ENCODE data around the gene FAM174C. TPM values are rescaled to one million over a fixed set of nuclear protein-coding genes. Genes with fewer than 3 reads are reported as not detected.

Gene FAM174C
- total and polyA plus RNA-seq, 2 of the 8 experiments (the other 6 are each of a cell fraction or from before 2014, with no cell fraction given) = 44.5 to 125 TPM

GRCh38 chr19:1307320-1307719 is 32.0 kb downstream of the FAM174C start (continued):
- TF ChIP-seq CHD7 (IDR thresholded peaks at IDR 0.05; ENCODE audit: insufficient replicate concordance, low read length) (no peak), POLR2AphosphoS5 (IDR thresholded peaks at IDR 0.05; ENCODE audit: low read depth, low read length) (no peak), E2F6 (IDR thresholded peaks at IDR 0.05) (no peak), SUZ12 (IDR thresholded peaks at IDR 0.05; ENCODE audit: low read length) (no peak), RNF2 (IDR thresholded peaks at IDR 0.05; ENCODE audit: borderline replicate concordance, low read depth, low read length, missing control alignments, poor library complexity, severe bottlenecking) (no peak), CBX5 (IDR thresholded peaks at IDR 0.05; ENCODE audit: low read depth, low read length) (no peak), SRF (IDR thresholded peaks at IDR 0.05; ENCODE audit: low read depth, low read length) (no peak), BACH1 (IDR thresholded peaks at IDR 0.05; ENCODE audit: low read length) (no peak), SP2 (IDR thresholded peaks at IDR 0.05; ENCODE audit: low read length) (no peak)

All from H1 (cell line).